ENCODE measurements around the gene NFATC2IP.

The NFATC2IP gene

GRCh38 chr16:28904828-28905227 lies 45.9 kb upstream of the NFATC2IP start:
- TF ChIP-seq, protein P1, sequence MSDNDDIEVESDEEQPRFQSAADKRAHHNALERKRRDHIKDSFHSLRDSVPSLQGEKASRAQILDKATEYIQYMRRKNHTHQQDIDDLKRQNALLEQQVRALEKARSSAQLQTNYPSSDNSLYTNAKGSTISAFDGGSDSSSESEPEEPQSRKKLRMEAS (IDR thresholded peaks at IDR 0.05) = no peak
- TF ChIP-seq EP300 (IDR thresholded peaks at IDR 0.05; ENCODE audit: borderline replicate concordance) (no peak), CREB1 (IDR thresholded peaks at IDR 0.05; ENCODE audit: low read depth) (no peak), CEBPB (IDR thresholded peaks at IDR 0.05) (no peak)
- TF ChIP-seq, protein P2, sequence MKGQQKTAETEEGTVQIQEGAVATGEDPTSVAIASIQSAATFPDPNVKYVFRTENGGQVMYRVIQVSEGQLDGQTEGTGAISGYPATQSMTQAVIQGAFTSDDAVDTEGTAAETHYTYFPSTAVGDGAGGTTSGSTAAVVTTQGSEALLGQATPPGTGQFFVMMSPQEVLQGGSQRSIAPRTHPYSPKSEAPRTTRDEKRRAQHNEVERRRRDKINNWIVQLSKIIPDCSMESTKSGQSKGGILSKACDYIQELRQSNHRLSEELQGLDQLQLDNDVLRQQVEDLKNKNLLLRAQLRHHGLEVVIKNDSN (IDR thresholded peaks at IDR 0.05) = no peak

GRCh38 chr16:28905229-28905754 lies 45.4 kb upstream of the NFATC2IP start:
- TF ChIP-seq, protein P2 (IDR thresholded peaks at IDR 0.05) = no peak
- TF ChIP-seq FOXM1 (IDR thresholded peaks at IDR 0.05; ENCODE audit: borderline replicate concordance, low read depth) = no peak
- TF ChIP-seq, protein P3, sequence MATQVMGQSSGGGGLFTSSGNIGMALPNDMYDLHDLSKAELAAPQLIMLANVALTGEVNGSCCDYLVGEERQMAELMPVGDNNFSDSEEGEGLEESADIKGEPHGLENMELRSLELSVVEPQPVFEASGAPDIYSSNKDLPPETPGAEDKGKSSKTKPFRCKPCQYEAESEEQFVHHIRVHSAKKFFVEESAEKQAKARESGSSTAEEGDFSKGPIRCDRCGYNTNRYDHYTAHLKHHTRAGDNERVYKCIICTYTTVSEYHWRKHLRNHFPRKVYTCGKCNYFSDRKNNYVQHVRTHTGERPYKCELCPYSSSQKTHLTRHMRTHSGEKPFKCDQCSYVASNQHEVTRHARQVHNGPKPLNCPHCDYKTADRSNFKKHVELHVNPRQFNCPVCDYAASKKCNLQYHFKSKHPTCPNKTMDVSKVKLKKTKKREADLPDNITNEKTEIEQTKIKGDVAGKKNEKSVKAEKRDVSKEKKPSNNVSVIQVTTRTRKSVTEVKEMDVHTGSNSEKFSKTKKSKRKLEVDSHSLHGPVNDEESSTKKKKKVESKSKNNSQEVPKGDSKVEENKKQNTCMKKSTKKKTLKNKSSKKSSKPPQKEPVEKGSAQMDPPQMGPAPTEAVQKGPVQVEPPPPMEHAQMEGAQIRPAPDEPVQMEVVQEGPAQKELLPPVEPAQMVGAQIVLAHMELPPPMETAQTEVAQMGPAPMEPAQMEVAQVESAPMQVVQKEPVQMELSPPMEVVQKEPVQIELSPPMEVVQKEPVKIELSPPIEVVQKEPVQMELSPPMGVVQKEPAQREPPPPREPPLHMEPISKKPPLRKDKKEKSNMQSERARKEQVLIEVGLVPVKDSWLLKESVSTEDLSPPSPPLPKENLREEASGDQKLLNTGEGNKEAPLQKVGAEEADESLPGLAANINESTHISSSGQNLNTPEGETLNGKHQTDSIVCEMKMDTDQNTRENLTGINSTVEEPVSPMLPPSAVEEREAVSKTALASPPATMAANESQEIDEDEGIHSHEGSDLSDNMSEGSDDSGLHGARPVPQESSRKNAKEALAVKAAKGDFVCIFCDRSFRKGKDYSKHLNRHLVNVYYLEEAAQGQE (IDR thresholded peaks at IDR 0.05; ENCODE audit: low read depth) = no peak
- no peak for TF ChIP-seq TCF12 (IDR thresholded peaks at IDR 0.05; ENCODE audit: low read depth)
- no peak for TF ChIP-seq ZBTB7A (IDR thresholded peaks at IDR 0.05; ENCODE audit: low read depth)
- no peak for TF ChIP-seq CREB1 (IDR thresholded peaks at IDR 0.05; ENCODE audit: low read depth)
- no peak for TF ChIP-seq RAD21 (IDR thresholded peaks at IDR 0.05; ENCODE audit: low read depth)
- no peak for TF ChIP-seq EGR1 (IDR thresholded peaks at IDR 0.05)
- no peak for TF ChIP-seq NFIC (IDR thresholded peaks at IDR 0.05)
- TF ChIP-seq CEBPB (IDR thresholded peaks at IDR 0.05) = no peak
- TF ChIP-seq, protein P1 (IDR thresholded peaks at IDR 0.05) = no peak
- TF ChIP-seq YY1 (IDR thresholded peaks at IDR 0.05; ENCODE audit: low read depth) = no peak

- no peak for TF ChIP-seq CEBPB (IDR thresholded peaks at IDR 0.05)
- no peak for TF ChIP-seq EP300 (IDR thresholded peaks at IDR 0.05; ENCODE audit: borderline replicate concordance)
- TF ChIP-seq, protein P3 (IDR thresholded peaks at IDR 0.05; ENCODE audit: low read depth) = no peak
- TF ChIP-seq TCF12 (IDR thresholded peaks at IDR 0.05; ENCODE audit: low read depth) = no peak
- TF ChIP-seq, protein P1 (IDR thresholded peaks at IDR 0.05) = no peak
- no peak for TF ChIP-seq TAF1 (IDR thresholded peaks at IDR 0.05; ENCODE audit: low read depth)
- no peak for TF ChIP-seq TEAD4 (IDR thresholded peaks at IDR 0.05)
- no peak for TF ChIP-seq NFIC (IDR thresholded peaks at IDR 0.05)
- no peak for TF ChIP-seq YY1 (IDR thresholded peaks at IDR 0.05; ENCODE audit: low read depth)
- TF ChIP-seq CREB1 (IDR thresholded peaks at IDR 0.05; ENCODE audit: low read depth) = no peak
- TF ChIP-seq, protein P2 (IDR thresholded peaks at IDR 0.05) = no peak
- no peak for TF ChIP-seq EGR1 (IDR thresholded peaks at IDR 0.05)
- TF ChIP-seq ZBTB7A (IDR thresholded peaks at IDR 0.05; ENCODE audit: low read depth) = no peak
- TF ChIP-seq RAD21 (IDR thresholded peaks at IDR 0.05; ENCODE audit: low read depth) = no peak
- TF ChIP-seq FOXM1 (IDR thresholded peaks at IDR 0.05; ENCODE audit: borderline replicate concordance, low read depth) = no peak
These were observed 44.9 kb upstream of the NFATC2IP start for GRCh38 chr16:28905800-28906372.

DNA sequence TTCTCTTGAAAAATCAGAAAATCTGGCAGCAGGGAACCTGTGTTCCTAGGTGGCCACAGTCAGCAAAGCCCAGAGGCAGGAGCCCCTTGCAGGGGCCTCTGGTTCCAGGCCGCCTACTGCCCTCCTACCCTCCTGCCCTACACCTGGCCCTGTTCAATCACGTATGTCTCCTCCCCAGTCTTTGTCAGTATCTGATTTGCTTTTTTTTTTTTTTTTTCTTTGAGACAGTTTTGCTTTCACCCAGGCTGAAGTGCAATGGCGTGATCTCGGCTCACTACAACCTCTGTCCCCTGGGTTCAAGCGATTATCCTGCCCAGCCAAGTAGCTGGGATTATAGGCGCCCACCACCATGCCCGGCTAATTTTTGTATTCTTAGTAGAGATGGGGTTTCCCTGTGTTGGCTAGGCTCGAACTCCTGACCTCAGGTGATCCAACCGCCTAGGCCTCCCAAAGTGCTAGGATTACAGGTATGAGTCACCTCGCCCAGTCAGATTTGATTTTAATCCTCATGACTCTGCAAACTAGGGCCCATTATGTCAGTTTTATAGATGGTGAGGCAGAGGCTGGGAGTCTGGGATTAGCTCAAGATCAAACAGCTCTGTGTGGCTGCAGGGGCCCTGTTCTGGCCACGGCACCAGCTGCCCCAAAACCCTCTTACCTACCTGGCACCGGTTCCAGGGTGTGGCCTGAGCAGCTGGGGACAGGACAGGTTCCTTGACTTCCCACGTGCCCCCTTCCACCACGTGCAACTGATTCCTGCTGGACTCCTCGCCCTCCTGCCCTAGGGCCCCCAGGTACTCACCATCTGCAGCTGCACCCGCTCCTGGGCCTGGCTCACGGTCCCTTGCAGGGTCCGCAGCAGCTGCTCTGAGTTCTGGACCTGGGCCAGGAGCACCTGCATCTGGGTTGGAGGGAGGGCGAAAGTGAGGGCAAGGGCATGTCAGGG lies 40.4 kb upstream of the NFATC2IP start:
- TF ChIP-seq ZBTB7A (IDR thresholded peaks at IDR 0.05; ENCODE audit: low read depth) (no peak), TAF1 (IDR thresholded peaks at IDR 0.05; ENCODE audit: low read depth) (no peak), TCF12 (IDR thresholded peaks at IDR 0.05; ENCODE audit: low read depth) (no peak), YY1 (IDR thresholded peaks at IDR 0.05; ENCODE audit: low read depth) (no peak)

GRCh38 chr16:28912558-28912957 lies 38.2 kb upstream of the NFATC2IP start:
- TF ChIP-seq, protein P3 (IDR thresholded peaks at IDR 0.05; ENCODE audit: low read depth) = no peak
- TF ChIP-seq ZBTB7A (IDR thresholded peaks at IDR 0.05; ENCODE audit: low read depth) = no peak
- no peak for TF ChIP-seq TEAD4 (IDR thresholded peaks at IDR 0.05)
- TF ChIP-seq, protein P1 (IDR thresholded peaks at IDR 0.05) = no peak
- no peak for TF ChIP-seq FOXM1 (IDR thresholded peaks at IDR 0.05; ENCODE audit: borderline replicate concordance, low read depth)
- no peak for TF ChIP-seq RAD21 (IDR thresholded peaks at IDR 0.05; ENCODE audit: low read depth)
- TF ChIP-seq NFIC (IDR thresholded peaks at IDR 0.05) = no peak
- TF ChIP-seq, protein P2 (IDR thresholded peaks at IDR 0.05) = no peak
- TF ChIP-seq CREB1 (IDR thresholded peaks at IDR 0.05; ENCODE audit: low read depth) = no peak
- no peak for TF ChIP-seq EP300 (IDR thresholded peaks at IDR 0.05; ENCODE audit: borderline replicate concordance)
- no peak for TF ChIP-seq EGR1 (IDR thresholded peaks at IDR 0.05)
- TF ChIP-seq YY1 (IDR thresholded peaks at IDR 0.05; ENCODE audit: low read depth) = no peak
- TF ChIP-seq CEBPB (IDR thresholded peaks at IDR 0.05) = no peak
- no peak for TF ChIP-seq TAF1 (IDR thresholded peaks at IDR 0.05; ENCODE audit: low read depth)
- no peak for TF ChIP-seq TCF12 (IDR thresholded peaks at IDR 0.05; ENCODE audit: low read depth)
